Kasumi-1 (cell line): Measurements from ENCODE around the gene TIMM22.

ENCODE experiments used
- DNase-seq, 2 experiments: peaks; one replicate each; lab custom pipeline; 2025; lab: John Stamatoyannopoulos, UW

Gene TIMM22

DNA sequence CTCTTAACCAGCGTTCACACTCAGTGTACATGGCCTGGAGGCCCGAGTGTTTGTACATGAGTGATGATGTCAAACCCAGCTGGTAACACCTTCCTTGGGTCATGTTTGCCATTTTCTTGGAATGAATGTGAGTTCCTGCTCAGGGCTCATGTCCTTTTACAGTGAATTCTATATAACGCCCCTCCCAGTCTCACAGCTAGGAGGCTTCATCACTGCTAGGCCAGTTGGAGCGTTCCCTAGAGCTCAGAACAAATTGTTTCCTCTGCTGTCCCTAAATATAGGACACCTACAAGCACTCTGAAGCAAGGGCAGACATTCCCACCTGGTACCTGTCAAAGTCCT, 5.5 kb downstream of the TIMM22 start:
- no peak for DNase-seq

DNA sequence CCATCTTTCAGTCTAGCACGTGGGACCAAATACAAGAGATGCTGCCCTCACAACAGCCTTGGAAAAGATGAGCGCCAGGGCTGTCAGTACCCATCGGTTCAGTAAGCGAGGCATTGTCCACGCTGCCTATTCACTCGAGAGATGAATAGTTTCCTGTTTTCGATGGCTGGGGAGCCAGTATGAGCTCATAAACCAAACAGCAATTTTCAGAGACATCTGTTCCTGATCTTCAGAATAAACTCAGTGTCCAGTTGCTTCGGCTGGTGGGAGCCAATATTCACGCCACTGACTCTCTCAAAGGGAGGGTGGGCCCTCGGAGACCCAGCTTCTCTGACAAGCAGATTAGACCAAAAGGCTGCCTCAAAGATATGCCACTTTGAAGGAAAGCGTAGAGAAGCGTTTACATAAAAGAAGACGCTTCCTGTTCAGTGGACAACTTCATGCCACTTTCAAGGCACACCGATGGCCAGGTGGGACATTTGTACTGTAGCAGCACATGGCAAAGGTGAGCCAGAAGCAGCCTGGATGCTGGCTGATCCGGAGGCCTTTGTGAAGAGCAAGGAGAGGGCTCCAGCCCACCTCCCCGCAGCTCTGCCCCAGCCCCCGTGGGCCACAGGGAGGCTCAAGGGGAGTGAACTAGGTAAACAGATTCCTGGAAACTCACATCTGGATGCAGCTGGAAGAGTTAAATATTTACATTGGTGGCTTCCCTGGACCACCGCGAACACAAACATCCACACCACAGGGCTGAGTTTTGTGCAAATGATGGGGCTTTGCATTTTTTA, 6.0 kb downstream of the TIMM22 start:
- DNase-seq = no peak

DNA sequence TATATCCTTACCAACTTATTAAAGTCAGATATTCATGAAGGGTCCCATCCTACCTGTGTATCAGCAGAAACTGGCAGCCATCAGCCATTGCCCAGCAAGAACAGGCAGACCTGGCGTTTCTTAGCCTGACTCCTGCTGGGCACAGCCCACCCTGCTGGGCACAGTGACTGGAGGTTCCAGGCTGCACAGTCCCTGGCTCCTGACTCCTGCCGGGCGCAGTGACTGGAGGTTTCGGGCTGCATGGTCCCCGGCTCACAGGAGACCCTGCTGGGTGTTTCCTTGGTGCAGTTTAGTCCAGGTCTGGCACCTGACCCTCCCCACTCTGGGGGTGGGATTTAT, 6.7 kb downstream of the TIMM22 start:
- DNase-seq = no peak

DNA sequence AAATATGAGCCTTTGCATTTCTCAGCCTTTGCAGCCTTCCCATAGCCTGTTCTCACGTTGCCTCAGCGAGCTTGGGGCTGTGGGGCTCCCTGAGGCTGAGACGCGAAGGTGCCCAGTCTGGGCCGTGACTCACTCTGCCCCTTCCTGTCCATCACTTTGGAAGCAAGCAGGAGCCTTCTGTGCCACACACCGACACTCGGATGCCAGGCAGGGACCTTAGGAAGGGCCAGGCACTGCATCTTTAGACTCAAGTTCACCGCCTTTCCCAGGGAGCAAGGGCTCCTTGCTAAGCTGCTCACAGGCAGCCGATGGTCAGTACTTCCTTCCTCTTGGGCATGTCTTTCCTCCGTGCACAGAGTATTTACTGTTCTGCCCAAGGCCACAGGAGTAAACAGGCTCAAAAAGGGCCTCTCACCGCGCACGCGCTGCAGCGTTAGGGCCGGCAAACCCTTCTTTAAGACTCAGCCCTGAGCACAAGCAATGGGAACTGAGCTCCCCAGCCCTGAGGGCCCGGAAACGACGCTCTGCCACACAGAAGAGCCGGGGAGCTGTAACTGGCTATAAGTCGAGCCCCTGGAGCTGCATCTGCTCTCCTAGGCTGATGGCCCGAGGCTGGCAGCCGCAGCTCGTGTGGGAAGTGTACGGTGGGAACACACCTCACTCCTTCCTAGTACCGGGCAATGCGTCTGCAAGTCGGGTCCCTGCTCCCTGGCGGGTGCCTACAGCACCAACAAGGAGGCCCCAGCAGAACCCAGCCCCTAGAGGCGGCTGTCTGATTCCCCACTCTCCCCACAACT, 7.2 kb downstream of the TIMM22 start:
- DNase-seq = peak; percentile 11 to 20

DNA sequence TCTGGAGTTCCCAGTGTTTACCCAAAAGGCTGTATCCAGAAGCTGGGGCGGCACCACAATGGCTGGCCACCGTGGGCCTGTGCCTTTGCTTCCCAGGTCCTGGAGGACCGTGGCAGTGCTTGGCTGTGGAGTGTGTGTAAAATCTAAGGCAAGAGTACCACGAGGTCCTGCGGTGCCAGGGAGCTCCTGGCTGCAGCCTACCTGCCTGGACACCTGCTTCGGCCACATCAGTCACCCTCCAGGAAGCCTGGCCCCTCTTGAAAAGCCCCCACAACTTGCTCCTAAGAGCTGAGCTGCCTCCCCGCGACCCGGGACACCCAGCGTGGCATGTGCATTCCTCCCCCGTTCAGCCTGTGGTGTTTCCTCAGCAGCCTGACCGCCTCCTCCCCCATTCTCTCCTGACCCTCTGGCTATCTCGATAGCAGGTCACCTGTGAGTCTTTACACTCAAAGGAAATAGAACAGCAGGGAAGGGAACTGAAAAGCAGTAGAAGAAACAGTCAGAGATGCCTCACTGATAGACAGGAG, 7.9 kb downstream of the TIMM22 start:
- DNase-seq = no peak

DNA sequence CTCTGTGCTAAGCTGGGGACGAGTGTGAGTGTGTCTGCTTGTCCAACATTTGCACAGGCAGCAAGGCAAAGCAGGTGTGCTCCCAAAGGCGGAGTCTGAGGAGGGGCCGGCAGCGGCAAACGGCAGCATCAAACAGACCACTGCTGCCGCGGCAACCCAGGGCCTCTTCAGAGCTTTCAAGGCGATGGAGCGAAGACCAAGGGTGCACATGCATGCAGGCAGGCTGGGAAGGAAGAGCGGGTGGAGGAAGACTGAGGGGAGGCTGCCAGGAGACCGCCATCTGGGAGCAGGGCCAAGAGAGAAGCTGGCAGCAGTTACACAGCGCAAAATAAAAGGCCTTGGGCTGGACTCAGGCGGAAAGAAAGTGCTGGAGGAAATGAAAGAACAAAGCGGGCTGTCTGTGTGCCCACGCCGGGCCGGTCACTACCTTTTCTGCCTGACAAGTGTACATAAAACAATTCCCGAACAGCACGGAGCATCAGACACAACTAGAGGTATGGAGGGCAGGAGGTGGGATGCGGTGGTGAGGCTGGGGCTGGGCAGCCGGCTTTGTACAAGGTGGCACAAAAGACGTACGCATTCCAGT, 8.5 kb downstream of the TIMM22 start:
- peak; percentile 26 to 52 for DNase-seq

DNA sequence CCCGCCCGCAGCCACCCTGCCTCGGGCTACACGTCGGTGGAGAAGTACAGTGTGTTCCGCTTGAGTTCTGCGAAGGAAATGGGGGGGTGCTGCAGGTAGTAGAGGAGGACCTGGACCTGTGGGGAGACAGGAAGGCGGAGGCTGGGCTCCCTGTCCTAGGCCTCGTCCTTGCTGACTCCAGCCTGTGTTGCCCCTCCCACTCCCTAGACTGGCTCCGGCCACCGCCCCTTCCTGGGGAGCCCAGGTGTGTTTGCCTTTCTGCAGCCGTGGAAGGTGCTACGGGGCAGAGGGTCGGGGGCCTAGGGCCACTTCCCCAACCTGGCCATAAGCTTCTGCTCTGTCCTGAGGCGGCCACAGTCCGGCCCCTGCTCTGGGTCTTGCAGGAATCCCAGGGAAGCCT, 9.1 kb downstream of the TIMM22 start:
- DNase-seq = no peak

DNA sequence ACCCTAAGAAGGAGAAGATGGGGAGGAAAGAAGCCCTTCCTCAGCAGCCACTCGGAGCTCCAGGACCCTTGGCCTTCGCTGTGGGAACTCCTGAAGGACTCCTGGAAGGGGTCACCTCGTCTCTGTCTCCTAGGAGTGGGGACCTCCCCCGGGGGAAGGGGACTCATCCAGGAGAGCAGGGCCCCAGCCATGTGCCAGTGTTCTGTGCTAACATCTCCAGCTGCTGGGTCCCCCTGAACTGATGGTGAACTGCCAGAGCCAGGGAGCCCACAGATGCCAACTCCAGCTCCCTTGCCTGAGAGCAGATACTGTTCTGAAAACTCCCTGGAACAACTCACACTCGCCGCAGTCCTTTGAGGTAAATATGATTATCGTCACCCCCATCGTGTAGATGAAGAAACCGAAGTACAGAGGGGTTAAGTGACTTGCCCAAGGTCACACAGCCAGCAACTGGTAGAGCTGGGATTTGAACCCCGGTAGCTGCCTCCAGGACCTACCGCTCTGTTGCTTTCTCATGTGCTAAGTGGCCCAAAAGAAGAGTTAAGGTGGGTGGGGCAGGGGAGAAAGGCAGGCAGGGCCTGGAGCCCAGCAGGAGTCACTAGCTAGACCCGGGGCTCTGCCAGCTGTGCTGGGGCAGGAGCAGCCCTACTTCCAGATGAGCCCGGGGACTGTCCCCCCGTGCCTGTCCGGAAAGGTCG, 10.5 kb downstream of the TIMM22 start:
- no peak for DNase-seq

DNA sequence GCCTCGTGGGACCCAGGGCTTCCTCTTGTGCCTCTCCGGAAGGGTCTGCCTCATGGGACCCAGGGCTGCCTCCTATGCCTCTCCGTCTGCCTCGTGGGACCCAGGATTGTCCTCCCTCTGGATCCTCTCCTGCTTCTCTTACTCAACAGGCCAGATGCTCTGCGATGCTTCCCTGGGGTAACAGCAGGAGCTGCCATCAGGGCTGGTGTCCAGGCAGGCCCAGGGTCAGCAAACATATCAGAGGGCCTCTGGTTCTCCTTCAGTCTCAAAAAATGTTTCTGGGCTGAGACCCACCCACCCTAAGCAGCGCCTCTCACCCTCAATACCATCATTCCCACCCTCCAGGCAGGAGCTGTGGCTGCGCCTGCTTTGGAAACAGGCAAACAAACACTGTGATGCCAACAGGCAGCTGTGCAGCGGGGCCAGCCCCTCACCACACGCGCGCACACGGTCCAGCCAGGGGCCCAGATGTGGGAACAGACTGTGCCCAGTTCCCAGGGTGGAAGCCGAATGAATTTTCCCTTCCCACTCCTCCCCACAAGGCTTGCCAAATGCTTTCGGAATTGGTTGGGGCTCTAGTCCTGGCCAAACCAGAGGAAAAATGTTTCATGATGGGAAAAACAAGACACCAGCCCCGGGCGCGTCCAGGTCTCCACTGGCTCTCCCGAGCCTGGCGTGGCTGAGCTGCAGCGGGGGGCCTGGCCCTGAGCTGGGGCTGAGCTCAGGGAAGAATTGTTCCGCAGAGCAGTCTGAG, 11.3 kb downstream of the TIMM22 start:
- DNase-seq = no peak

DNA sequence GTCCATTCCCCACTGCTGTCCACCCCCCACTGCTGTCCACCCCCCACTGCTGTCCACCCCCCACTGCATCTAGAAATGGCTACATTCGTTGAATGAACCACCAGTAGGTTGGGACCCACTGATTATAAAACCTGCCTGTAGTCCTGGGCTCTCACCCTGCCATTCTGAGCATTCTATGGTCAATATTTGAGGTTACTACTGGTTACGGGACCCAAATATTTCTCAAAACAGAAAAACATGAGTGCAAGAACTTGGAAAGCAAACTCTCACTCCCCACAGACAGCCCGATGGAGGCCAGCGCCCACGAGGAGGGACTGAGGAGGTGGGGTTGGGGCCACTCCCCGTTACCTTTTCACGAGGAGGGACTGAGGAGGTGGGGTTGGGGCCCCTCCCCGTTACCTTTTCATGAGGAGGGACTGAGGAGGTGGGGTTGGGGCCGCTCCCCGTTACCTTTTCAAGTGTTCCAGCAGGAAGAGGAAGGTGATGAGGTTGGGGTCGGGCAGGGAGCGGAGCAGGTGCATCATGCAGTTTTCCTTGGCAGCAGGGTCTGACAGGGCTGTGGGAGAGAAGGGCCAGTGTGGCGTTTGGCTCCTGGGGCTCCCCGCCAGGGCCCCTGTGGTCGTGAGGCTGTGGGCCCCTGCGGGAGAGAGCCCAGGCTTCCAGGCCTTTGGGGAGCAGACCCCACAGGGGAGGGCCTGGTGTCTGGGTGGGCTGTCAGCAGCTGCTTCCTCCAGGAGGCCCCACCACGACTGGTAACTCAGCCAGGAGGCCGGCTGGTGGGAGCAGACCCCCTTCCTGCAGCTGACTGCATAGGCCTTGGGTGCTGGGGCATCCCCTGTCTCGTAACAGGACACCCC, 12.5 kb downstream of the TIMM22 start:
- DNase-seq = no peak

DNA sequence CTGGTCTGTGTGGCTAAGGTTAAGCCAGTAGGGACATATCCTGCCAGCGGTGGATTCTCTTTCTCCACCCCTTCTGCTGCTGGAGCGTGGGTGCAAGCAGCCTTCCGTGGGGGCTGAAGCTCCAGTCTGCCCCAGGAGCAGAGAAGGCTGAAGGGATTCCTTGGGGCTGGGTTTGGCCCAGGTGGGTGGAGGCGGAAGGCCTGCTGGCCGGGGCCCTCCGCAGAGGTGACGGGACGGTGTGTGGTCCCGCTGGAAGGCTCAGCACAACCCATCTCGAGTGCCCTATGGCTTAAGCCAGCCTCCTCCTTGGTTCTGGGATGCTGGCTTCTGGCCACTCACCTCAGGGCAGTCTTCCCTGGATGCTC, 13.1 kb downstream of the TIMM22 start:
- no peak for DNase-seq

DNA sequence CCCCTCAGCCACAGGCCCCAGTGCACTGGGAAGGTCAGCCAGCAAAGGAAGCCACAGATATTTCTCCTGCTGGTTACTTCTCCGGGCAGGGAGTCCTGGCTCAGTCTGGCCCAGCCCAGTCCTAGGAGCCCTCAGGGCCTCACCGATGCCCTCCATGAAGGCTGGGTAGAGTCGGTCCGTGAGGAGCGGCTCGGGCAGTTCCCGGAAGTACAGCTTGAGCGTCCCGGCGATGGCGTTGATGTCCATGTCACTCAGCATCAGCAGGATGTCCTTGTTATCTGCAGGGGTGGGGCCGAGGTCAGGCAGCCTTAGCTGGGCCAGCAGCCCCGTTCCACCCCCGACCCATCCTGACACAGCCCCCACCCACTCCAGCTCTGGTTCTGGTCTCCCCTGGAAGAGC, 13.7 kb downstream of the TIMM22 start:
- no peak for DNase-seq

DNA sequence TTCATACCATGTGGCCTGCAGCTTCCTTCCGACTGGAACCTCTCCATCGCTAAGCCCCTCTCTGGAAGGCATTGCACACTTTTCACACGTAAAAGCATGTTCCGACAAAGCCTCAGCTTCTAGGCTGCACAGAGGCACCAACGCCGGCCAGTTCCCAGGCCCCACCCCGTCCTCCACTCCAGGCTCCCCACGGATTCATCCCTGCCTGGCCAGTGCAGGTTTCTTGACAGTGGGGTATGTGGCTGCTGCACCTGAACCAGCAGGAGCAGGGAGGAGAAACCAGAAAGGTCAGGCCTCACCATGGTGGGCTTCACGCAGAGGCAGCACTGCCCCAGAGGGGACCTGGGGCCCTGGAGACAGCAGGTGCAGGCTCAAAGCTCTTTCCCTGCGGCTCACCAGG, 14.2 kb downstream of the TIMM22 start:
- no peak for DNase-seq

DNA sequence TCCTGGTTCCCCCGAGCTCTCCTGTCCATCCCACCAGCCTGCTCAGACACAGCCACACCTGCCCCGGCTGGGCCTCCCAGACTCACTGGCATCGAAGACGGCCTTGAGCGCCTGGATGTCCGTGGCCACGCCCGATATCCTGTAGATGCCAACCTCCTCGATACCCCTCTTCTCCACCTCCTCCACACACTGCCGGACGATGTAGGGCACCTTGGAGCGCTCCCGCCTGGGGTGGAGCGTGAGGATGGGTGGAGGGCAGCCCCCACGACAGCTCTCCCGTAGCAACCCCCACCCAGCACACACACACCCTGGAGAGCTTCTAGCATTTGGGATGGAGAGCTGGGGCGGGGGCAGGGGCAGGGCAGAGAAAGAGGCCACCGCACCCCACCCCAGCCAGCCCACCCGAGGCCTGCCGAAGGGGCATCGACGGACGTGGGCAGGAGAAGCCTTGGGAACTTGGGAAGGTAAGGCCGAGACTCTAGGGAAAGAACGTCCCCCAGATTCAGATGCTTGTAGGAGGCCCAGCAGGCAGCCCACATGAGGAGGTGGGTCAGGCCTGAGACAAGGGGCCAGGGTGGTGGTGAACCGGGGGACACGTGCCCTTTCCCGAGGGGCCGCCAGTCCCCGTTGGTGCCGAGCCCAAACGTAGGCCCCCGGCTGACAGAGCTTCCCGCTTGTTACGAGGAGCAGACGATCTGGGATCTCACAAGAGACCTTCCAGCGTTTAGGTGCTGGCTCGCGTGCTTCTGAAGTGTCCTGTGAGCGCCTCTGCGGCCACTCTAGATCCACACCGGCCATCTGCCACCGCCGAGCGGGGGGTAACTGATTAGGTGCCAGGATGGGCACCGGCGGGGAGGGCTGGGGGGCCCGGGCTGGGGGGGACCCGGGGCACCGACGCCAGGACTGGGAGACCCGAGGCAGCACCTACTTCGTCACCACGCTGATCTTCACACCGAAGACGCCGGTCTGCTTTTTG, 15.1 kb downstream of the TIMM22 start:
- DNase-seq = no peak

DNA sequence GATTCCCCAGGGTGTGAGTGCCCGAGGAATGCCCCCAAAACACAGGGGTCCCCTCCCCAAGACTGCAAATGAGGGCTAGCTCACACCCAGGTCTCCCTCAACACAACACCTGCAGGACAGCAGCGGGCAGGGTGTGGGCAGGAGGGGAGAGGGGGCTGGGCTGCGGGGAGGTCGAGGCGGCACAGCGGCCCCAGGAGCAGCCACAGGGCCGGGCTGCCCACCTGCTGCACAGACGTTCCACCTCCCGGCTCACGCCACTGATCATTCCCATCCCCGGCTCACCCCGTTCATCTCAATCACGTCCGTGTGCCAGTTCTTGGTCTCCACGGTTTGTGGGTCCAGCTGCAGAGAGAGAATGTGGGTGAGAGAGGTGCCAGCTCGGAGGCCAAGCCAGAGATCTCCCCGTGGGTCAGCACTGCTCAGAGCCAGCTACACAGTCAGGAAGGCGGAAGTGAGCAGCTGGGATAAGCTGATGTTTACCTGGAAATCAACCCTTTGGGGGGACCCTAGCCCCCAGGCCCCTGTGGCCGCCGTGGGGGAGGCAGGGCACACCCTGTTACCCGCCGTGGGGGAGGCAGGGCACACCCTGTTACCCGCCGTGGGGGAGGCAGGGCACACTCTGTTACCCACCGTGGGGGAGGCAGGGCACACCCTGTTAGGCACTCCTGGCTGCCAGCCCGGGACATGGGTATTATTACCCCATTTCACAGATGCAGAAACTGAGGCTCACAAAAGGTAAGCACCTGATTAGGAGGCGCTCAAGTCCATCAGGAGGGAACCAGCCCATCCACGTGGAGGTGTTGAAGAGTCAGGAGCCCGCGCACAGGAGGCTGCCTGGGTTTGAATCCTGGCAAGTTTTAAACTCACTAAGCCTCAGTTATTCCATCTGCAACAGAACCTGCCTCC, 16.1 kb downstream of the TIMM22 start:
- DNase-seq = no peak

DNA sequence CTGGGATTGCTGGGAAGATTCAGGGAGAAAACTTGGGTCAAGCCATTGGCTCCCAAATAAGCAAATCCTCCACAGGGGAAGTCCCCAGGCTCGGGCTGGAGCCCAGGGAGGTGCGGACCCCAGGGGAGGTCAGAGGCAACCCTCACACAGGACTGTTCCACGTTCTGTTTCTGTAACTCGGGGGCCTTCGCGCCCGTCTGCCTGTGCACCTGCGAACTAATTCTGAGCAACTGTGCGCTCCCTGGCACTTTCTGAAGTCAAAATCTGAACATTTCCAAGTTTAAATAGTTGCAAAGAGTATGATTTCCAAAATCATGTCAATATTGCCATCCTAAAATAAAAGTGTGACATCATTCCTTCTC, 16.8 kb downstream of the TIMM22 start:
- no peak for DNase-seq

DNA sequence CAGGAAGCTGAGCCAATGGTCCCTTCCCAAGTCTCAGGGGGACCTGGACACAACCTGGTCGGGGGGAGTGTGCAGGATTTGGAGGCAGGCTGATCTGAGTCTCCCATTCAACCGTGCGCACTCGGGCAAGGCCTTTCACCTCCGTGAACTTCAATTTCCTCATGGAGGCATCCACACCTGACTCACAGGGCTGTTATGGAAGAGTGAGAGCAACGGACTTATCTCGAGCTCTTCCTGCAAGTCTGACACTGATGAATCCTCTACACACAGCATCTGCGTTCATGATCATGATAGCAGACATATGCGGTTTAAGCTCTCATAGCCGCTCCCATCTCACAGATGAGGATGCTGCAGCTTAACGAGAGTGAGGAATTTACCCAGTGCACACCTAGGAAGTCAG, 21.6 kb downstream of the TIMM22 start:
- no peak for DNase-seq

DNA sequence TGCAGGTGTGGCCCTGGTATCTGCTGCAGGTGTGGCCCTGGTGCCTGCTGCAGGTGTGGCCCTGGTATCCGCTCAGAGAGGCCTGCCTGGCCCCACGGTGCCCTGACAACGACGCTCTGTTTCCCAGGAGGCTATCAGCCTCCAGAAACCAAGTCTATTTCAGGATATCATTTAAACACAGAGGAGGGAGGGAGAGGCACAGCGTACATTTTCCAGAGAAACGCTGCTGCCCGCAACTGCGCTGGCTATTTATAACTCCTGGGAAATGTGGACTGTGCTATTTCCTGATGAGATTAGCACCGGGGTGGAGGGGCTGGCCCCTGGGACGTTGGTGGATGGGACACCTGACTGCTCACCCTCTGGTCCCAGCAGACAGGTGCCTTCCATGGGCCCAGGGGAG, 22.5 kb downstream of the TIMM22 start:
- DNase-seq = no peak

DNA sequence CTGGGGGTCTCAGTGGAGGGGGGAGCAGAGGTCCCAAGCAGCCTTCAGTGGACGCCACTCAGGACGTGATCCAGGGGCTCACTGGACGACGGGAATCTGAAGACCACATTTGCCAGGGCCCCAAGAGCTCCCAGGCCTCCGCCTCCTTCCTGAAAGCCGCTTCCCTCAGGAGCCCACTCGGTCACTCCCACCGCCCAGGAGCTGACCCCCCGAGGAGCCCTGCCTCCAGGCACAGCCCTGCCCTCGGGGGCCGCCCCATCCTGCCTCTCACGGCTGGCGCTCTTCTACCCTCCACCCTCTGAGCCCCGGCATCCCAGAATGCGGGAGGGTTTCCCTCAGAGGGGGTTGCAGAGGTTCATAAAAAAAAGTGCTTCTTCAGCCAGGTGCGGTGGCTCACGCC, 24.2 kb downstream of the TIMM22 start:
- no peak for DNase-seq
